Measurements from ENCODE around the gene FGF18.
"Not testable (repeated sequence)": the region's sequence is repeated elsewhere in the genome, so short reads cannot be mapped to it uniquely, and the experiment has no call there.

FGF18 gene

GRCh38 chr5:171418982-171419687, at the start of gene FGF18:
Gene FGF18, plus strand, starts transcription at chr5:171419647. Its CDS starts 553 bp downstream, at chr5:171420200.
- peak; percentile 74 for DNase-seq

- DNase-seq = no peak
These were observed 49.5 kb upstream of the FGF18 start for GRCh38 chr5:171369898-171370297.

- DNase-seq = not testable (repeated sequence)
These were observed 48.6 kb upstream of the FGF18 start for GRCh38 chr5:171370881-171371280.

- DNase-seq = no peak
These were observed 48.1 kb upstream of the FGF18 start for GRCh38 chr5:171371326-171371725.

GRCh38 chr5:171379961-171380360, 39.5 kb upstream of the FGF18 start:
- no peak for DNase-seq

GRCh38 chr5:171384416-171384815, 35.0 kb upstream of the FGF18 start:
- DNase-seq = not testable (repeated sequence)

GRCh38 chr5:171384999-171385398, 34.4 kb upstream of the FGF18 start:
- DNase-seq = not testable (repeated sequence)

- DNase-seq = no peak
These were observed 33.3 kb upstream of the FGF18 start for GRCh38 chr5:171386006-171386671.

- DNase-seq = no peak
These were observed 32.5 kb upstream of the FGF18 start for GRCh38 chr5:171386861-171387344.

- peak; percentile 99 for DNase-seq
These were observed 32.0 kb upstream of the FGF18 start, which contains the start of gene NPM1 for GRCh38 chr5:171387345-171387969. Gene NPM1, plus strand, starts transcription at chr5:171387849. Its CDS starts 100 bp downstream, at chr5:171387949.

- DNase-seq = peak; percentile 83
These were observed 31.3 kb upstream of the FGF18 start for GRCh38 chr5:171387970-171388815.

- no peak for DNase-seq
These were observed 30.7 kb upstream of the FGF18 start for GRCh38 chr5:171388816-171389168.

GRCh38 chr5:171390883-171391677, 28.4 kb upstream of the FGF18 start:
- DNase-seq = no peak

- no peak for DNase-seq
These were observed 27.4 kb upstream of the FGF18 start for GRCh38 chr5:171391996-171392577.

- no peak for DNase-seq
These were observed 26.8 kb upstream of the FGF18 start for GRCh38 chr5:171392585-171393159.

- no peak for DNase-seq
These were observed 24.4 kb upstream of the FGF18 start for GRCh38 chr5:171395042-171395441.

GRCh38 chr5:171396583-171396982, 22.9 kb upstream of the FGF18 start:
- not testable (repeated sequence) for DNase-seq

GRCh38 chr5:171397190-171397589, 22.3 kb upstream of the FGF18 start:
- DNase-seq = no peak

GRCh38 chr5:171397599-171397998, 21.8 kb upstream of the FGF18 start:
- no peak for DNase-seq

GRCh38 chr5:171398660-171399059, 20.8 kb upstream of the FGF18 start:
- not testable (repeated sequence) for DNase-seq

GRCh38 chr5:171400169-171400568, 19.3 kb upstream of the FGF18 start:
- DNase-seq = no peak

Measured in EL (cell line).